ENCODE results near the gene GULP1.

GULP1 gene

GRCh38 chr2:188322569-188323551 is 31.2 kb downstream of the GULP1 start:
- in situ Hi-C loops (cut with MboI; ENCODE audit: low sequenced_read_pairs): no loop called here

GRCh38 chr2:188324067-188324466 is 32.4 kb downstream of the GULP1 start:
- in situ Hi-C loops (cut with MboI; ENCODE audit: low sequenced_read_pairs): no loop called here

- in situ Hi-C loops (cut with MboI; ENCODE audit: low sequenced_read_pairs): no loop called here
These were observed 34.6 kb downstream of the GULP1 start for GRCh38 chr2:188326290-188326668.

GRCh38 chr2:188326669-188327301 is 35.1 kb downstream of the GULP1 start:
- in situ Hi-C loops (cut with MboI; ENCODE audit: low sequenced_read_pairs): no loop called here

GRCh38 chr2:188327518-188328213 is 36.0 kb downstream of the GULP1 start:
- in situ Hi-C loops (cut with MboI; ENCODE audit: low sequenced_read_pairs): no loop called here

GRCh38 chr2:188328419-188328818 is 36.7 kb downstream of the GULP1 start:
- in situ Hi-C loops (cut with MboI; ENCODE audit: low sequenced_read_pairs): no loop called here

- in situ Hi-C loops (cut with MboI; ENCODE audit: low sequenced_read_pairs): no loop called here
These were observed 38.8 kb downstream of the GULP1 start for GRCh38 chr2:188330316-188331053.

- in situ Hi-C loops (cut with MboI; ENCODE audit: low sequenced_read_pairs): no loop called here
These were observed 40.9 kb downstream of the GULP1 start for GRCh38 chr2:188332619-188333018.

GRCh38 chr2:188333751-188334524 is 42.3 kb downstream of the GULP1 start:
- in situ Hi-C loops (cut with MboI; ENCODE audit: low sequenced_read_pairs): no loop called here

- in situ Hi-C loops (cut with MboI; ENCODE audit: low sequenced_read_pairs): no loop called here
These were observed 46.8 kb downstream of the GULP1 start for GRCh38 chr2:188338463-188338862.

GRCh38 chr2:188340257-188340656 is 48.6 kb downstream of the GULP1 start:
- in situ Hi-C loops (cut with MboI; ENCODE audit: low sequenced_read_pairs): no loop called here

- in situ Hi-C loops (cut with MboI; ENCODE audit: low sequenced_read_pairs): no loop called here
These were observed 53.3 kb downstream of the GULP1 start for GRCh38 chr2:188345020-188345419.

- in situ Hi-C loops (cut with MboI; ENCODE audit: low sequenced_read_pairs): no loop called here
These were observed 53.8 kb downstream of the GULP1 start for GRCh38 chr2:188345426-188345825.

GRCh38 chr2:188345831-188346458 is 54.3 kb downstream of the GULP1 start:
- in situ Hi-C loops (cut with MboI; ENCODE audit: low sequenced_read_pairs): no loop called here

GRCh38 chr2:188349019-188349418 is 57.3 kb downstream of the GULP1 start:
- in situ Hi-C loops (cut with MboI; ENCODE audit: low sequenced_read_pairs): no loop called here

- in situ Hi-C loops (cut with MboI; ENCODE audit: low sequenced_read_pairs): no loop called here
These were observed 61.6 kb downstream of the GULP1 start for GRCh38 chr2:188353282-188353681.

- in situ Hi-C loops (cut with MboI; ENCODE audit: low sequenced_read_pairs): no loop called here
These were observed 69.0 kb downstream of the GULP1 start for GRCh38 chr2:188360485-188361263.

- in situ Hi-C loops (cut with MboI; ENCODE audit: low sequenced_read_pairs): no loop called here
These were observed 72.5 kb downstream of the GULP1 start for GRCh38 chr2:188364033-188364630.

Data from hTERT RPE-1 (cell line).